ENCODE measurements around the gene COL6A1.
"Not testable (repeated sequence)": the region's sequence is repeated elsewhere in the genome, so short reads cannot be mapped to it uniquely, and the experiment has no call there.

Gene COL6A1

GRCh38 chr21:46005894-46006546 lies 24.4 kb downstream of the COL6A1 start:
- not testable (repeated sequence) for DNase-seq (ENCODE audit: low spot score)

DNA sequence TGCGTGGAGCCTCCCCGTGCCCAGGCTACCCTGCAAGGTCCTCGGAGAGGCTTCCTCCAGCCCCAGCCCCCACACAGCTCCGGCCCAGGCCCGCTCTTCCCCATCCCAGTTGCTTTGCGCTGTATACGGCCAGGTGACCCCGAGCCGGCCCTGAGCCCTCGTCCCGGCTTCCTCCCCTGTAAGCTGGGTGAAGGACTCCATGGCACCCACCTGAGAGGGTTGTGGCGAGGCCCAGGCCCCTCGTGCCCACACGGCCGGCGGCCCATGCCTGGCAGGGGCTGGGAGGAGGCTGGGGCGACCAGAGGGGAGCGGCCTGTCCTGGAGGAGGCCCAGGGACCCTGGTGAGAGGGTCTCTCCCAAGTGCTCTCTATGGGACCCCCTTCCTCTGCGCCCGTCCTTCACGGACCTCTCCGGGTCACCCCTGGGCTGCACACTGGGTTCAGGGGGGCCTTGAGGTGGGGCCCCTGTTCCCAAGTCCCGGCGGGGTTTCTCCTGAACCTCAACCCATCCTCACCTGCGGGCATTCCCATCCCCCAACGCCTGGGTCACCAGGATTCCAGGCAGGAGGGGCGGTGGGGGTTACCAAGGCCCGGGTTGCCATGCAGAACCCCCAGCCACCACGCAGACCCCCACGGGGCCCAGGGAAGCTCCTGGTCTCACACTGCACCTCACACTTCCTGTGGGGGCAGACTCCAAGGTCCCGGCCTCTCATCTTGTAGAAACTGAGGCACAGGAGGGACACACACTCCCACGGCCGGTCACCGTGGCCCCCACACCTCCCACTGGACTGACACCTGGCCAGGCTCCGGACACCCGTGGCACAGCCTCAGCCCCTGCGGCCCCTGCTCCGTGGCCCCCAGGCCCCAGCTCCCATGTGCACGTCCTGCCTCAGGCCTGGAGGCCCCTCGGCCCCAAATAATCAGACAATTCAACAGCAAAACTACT lies 25.2 kb downstream of the COL6A1 start:
- no peak for DNase-seq (ENCODE audit: low spot score)

DNA sequence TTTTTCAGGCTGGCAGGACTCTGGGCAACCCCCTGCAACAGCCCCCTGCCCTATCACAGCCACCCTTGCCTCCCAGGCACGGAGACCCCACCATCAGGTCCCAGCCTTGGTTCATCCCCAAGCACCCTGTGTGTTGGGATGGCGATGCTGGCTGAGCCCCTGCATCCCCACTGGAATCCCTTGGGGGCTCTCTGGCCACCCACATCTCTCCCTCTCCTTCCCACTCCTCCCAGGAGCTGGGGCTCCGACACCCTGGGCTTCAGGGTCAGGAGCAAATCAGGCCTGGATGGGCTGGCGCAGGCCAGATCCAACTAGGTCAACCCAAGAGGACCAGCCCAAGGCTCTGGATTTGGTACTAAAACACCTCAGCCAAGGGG lies 25.9 kb downstream of the COL6A1 start:
- no peak for DNase-seq (ENCODE audit: low spot score)

GRCh38 chr21:46008893-46009621 lies 27.5 kb downstream of the COL6A1 start:
- DNase-seq (ENCODE audit: low spot score): no peak

DNA sequence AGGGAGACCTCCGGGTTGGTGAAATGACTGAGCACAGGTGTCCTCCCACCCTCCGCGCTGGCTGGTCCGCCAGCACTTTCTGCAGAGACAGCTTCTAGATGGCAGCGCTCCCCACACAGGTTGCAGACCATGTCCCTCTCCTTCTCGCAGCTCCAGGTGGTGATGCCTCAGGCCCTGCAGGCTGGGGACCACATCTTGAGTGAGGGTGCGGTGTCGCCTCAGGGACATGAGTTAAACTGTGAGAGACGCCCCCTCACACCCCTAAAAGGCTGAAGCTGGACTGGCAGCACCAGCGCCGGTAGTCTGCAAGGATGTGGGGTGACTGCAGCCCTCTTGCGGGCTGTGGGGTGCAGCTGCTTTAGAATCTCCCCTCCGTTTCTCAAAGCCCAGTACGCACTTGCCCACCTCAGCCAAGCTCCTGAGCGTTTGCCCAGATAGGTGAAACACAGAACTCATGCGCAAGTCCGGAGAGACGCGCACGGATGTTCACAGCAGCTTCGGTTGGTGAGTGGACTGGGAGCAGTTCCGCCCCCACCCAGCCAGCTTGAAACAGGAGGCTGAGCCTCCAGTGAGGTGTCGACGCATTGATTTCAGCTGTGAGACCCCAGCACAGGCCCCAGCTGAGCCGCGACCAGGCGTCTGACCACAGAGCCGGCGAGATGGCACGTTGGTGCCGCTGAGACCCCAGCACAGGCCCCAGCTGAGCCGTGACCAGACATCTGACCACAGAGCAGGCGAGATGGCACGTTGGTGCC lies 28.6 kb downstream of the COL6A1 start:
- no peak for DNase-seq (ENCODE audit: low spot score)

DNA sequence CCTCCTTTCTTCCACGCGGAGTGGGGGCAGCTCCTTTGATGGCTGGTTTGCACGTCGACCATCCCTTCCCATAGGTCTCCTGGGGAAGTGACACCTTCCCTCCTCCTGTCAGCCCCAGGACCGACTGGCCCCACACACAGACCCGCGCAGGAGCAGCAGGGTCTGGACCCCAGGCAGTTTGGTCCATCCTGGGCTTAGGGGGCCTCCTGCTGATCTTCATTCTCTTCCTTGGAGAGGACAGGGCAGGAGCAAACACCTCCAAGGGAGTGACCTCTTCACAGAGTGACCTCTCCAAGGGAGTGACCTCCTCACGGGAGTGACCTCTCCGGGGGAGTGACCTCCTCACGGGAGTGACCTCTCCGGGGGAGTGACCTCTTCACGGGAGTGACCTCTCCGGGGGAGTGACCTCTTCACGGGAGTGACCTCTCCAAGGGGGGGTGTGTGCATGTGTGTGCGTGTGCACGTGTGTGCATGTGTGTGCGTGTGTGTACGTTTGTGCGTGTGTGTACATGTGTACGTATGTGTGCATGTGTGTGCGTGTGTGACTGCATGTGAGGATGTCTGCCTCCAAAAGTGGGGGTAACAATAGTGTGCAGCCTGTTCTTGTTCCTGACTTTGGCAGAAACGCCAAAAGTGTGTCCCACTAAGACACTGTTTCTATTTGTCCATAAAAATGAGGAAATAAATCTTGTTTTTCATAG lies 29.8 kb downstream of the COL6A1 start:
- DNase-seq (ENCODE audit: low spot score): no peak

- no peak for DNase-seq (ENCODE audit: low spot score)
Observed at GRCh38 chr21:46012154-46012553, 30.6 kb downstream of the COL6A1 start.

GRCh38 chr21:46014828-46015227 lies 33.3 kb downstream of the COL6A1 start:
- DNase-seq (ENCODE audit: low spot score): no peak

DNA sequence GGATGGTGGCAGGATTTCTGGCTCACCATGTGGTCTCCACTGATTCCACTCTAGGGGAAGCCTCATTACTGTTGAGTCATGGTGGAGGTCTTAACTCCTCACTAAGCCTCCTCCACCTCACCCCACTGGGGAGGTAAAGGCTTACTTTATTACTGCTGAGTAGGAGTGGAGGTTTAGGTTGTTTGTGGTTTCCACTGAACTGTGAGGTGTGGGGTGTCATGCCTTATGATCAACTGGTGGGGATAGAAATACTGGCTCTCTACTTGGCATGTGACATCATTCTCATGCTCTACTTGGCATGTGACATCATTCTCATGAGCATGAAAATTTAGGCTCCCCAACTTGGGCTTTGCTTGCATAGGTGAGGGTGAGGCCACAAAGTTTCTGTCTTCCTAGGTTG lies 35.6 kb downstream of the COL6A1 start:
- no peak for DNase-seq (ENCODE audit: low spot score)

DNA sequence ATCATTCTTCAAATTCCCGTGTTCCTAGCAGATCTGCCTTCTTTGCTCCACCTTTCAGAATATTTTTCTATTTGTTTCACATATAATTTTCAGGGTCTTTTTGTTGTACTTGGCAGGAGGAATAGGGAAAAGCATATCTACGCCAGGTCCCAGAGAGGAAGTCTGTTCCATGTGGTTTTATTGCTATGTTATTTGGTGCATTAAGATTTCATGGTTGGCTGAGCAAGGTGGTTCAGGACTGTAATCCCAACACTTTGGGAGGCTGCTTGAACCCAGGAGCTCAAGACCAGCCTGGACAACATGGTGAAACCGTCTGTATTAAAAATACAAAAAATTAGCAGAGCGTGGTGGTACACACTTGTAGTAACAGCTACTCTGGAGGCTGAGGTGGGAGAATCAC lies 36.1 kb downstream of the COL6A1 start:
- DNase-seq (ENCODE audit: low spot score): no peak

- no peak for DNase-seq (ENCODE audit: low spot score)
Observed at GRCh38 chr21:46018615-46019014, 37.0 kb downstream of the COL6A1 start.

DNA sequence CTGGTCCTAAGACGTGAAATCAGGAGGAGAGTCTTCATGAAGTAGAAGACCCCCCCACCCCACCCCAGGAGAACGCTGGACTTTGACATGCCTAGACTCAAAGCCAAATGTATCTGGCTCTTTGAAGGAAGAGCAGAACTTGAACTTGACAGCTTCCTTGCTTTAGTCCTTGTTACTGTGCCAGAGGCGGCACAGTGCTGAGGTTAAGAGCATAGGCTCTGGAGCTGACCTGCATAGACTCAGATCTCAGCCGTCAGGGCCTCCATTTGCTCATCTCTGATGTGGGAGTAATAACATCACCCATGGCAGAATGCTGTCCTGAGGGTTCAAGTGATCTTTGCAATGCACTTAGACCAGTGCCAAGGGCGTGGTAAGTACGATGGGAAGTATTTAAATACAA lies 39.0 kb downstream of the COL6A1 start:
- no peak for DNase-seq (ENCODE audit: low spot score)

DNA sequence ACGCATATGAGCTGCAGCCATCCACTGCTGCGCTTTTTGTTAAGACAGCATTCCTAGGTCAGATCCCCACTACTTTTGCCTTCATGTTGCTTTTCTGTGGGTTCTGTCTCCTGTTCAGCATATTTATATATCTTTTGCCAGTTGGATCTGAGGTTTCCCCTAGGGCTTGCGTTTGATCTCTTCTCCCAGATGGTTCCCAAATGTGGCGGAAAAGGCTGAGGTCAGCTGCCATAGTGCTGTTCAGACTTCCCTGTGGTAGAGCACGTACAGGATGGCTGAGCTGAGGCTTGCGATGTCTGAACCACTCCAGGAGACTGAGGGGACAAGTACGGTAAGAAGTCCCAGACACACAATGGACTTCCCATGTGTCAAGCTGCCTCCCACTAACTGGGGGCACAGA lies 39.8 kb downstream of the COL6A1 start:
- DNase-seq (ENCODE audit: low spot score): no peak

DNA sequence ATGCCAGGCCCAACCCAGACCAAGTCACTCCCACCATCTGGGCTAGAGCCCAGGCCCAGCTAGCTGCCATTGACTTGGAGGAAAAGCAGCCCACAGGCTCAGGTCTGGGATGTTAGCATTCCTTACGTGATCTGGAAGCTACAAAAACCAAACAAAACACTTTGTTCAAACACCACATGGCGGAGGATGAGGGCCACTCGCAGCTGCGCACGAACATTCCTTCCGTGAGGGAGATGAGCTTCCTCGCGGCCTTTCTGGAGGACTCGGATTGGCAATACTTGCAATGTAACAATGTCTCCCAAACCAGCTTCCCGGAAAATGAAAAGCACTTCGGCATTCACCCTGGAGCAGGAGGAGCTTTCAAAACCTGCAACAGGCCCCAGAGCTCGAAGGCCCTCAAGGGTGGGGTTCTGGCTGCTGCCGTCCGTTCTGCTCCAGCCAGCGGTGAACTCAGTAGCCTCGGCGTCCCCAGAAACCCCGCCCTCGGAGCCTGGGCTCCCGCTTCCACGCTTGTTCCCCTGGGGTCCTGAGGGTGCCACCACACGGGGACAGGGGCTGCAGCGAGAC lies 40.5 kb downstream of the COL6A1 start:
- DNase-seq (ENCODE audit: low spot score): no peak

DNA sequence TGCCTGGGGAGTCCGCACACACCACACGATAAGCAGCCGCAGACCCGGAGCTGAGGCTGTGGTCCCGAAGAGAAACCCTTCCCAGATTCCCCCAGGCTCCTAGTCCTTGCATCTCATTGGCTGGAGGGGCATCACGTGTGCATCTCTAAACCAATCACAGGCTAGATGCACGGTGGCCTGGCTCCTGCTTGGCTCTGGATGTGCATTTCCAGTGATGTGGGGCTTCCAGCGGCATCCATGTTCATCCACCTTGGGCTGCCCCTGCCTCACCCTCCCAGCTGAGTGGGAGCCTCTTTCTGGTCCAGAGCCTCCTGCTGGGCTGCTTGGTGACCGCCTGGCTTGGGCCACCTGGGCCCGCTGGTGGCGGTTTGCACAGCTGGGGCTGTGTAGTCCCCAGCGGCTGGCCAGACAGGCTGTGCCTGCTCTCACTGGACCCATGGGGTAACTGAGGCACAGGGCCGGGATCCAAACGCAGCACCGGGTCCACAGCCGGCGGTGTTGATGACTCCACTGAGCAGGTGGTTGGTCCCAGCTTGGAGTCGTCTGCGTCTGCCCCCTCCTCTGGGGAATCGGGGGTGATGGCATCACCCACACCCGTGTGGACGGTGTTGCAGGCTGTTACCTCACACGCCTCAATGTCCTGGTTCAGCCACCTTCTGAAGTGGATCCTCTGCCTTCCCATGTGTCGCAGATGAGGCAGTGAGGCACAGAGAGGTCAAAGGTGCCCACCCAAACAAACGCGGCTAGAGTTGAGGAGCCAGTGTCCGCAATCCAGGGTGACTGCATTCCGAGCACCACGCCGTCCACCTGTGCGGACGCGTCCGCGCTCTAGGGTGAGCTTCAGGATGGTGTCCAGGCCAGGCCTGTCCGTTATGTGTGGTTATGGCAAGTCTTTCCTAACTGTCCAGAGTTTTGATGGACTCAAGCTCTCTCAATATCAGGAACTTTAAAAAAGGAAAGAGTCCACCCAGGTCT lies 41.3 kb downstream of the COL6A1 start:
- no peak for DNase-seq (ENCODE audit: low spot score)

- DNase-seq (ENCODE audit: low spot score): no peak
Observed at GRCh38 chr21:46023555-46023954, 42.0 kb downstream of the COL6A1 start.

DNA sequence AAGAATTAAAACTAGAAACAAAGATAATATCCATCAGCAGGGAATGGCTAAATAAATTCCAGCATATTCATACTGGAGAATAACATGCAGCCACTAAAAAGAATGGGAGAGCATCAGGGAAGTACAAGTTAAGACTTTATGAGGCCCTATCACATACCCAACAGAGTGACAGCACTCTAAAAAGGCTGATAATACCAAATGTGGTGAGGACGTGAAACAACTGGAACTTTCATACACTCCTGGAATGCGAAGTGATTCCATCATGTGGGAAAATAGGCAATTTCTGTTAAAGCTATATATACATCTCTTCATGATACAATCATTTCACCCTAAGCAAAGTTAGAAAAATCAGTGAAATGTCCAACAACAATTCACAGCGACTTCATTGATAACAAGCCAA lies 42.6 kb downstream of the COL6A1 start:
- no peak for DNase-seq (ENCODE audit: low spot score)

DNA sequence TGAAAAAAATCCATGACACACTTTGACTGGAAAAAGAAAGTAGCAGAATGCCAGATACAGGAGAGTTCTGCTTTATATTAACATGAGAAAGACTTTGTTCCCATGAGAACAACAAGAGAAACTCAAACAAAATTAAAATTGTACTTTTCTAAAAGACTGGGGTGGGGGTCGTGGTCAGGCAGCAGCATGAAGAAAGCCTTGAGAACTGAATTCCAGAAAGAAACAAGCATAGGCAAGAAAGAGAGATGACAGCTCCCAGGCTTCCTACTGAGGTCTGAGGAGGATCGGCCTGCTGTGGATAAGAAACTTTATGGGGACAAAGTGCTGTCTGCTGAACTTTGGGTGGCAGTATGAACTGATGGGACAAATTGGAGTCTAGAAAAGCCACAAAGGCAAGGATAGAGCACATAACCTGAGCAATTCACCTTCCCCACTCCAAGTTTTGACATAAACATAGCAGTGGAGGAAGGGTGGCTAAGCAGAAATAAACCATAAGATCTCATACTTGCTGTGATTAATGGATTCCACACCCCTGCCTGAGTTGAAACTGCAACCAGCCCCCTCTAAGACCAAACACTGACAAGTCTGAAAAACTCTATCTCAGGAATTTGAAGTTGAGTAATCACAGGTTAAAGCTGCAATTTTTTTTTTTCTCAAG lies 43.7 kb downstream of the COL6A1 start:
- no peak for DNase-seq (ENCODE audit: low spot score)

GRCh38 chr21:46027851-46028493 lies 46.4 kb downstream of the COL6A1 start:
- no peak for DNase-seq (ENCODE audit: low spot score)
